ENCODE results near the gene VEGFC.

DNA sequence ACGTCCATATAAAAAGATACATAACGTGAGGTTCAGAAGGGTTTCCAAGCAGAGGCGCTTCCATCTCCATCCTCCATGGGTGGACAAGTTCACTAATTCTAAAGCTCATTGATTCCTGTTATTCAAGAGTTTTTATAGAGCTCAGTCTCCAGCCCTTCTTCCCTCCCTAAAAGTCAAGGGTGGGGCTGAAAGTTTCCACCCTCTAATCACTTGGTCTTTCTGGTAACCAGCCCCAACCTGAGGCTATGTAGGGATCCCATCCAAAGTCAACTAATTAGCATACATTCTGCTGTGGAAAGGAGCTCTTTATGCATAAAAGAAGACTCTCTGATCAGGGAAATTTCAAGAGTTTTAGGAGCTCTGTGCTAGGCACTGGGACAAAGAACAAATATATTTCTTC is 46.9 kb upstream of the VEGFC start:
- TF ChIP-seq, protein P1, sequence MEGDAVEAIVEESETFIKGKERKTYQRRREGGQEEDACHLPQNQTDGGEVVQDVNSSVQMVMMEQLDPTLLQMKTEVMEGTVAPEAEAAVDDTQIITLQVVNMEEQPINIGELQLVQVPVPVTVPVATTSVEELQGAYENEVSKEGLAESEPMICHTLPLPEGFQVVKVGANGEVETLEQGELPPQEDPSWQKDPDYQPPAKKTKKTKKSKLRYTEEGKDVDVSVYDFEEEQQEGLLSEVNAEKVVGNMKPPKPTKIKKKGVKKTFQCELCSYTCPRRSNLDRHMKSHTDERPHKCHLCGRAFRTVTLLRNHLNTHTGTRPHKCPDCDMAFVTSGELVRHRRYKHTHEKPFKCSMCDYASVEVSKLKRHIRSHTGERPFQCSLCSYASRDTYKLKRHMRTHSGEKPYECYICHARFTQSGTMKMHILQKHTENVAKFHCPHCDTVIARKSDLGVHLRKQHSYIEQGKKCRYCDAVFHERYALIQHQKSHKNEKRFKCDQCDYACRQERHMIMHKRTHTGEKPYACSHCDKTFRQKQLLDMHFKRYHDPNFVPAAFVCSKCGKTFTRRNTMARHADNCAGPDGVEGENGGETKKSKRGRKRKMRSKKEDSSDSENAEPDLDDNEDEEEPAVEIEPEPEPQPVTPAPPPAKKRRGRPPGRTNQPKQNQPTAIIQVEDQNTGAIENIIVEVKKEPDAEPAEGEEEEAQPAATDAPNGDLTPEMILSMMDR (IDR thresholded peaks at IDR 0.05 in 2 of 3, conservative IDR thresholded peaks at IDR 0.05 in 1 of 3; ENCODE audit: control insufficient read depth in 2 of 3, extremely low read depth in 1 of 3, insufficient read depth in 1 of 3, low read depth in 3 of 3, low read length in 3 of 3): no peak
- TF ChIP-seq, protein P2, sequence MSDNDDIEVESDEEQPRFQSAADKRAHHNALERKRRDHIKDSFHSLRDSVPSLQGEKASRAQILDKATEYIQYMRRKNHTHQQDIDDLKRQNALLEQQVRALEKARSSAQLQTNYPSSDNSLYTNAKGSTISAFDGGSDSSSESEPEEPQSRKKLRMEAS (IDR thresholded peaks at IDR 0.05; ENCODE audit: low read depth, low read length): no peak
- TF ChIP-seq CBX3 (IDR thresholded peaks at IDR 0.05; ENCODE audit: borderline replicate concordance, low read depth) (no peak), CHD4 (IDR thresholded peaks at IDR 0.05) (no peak), POLR2A (IDR thresholded peaks at IDR 0.05; ENCODE audit: low read depth, low read length) (no peak), RAD21 (IDR thresholded peaks at IDR 0.05; ENCODE audit: insufficient read depth, low read depth, low read length) (no peak), GABPA (IDR thresholded peaks at IDR 0.05; ENCODE audit: low read depth) (no peak), RB1 (IDR thresholded peaks at IDR 0.05; ENCODE audit: borderline replicate concordance) (no peak)
